Measurements from ENCODE around the gene ITIH4.

DNA sequence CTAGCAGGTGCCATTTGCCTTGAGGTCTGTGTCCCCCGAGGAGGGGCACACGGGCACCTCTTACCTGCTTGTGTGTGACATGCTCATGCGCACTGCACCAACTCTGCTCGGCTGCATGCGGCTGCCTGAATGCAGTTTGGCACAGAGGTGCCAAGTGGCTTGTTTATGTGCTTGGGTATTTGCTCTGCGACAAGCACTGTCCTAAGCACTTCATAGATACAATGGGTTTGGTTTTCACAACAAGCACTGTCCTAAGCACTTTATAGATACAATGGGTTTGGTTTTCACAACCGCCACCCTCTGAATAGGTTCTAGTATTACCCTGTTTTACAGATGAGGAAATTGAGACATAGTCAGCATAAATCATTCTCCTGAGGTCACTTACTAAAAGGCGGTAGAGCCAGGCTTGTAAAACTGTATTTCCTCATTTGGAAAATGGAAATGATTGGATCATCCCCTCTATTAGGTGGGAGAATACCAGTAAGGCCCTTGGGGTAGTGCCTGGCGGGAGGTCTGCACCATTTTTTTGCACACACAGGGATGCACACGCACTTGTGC, 487 bp downstream of the ITIH4 start:
- TF ChIP-seq, protein P1, sequence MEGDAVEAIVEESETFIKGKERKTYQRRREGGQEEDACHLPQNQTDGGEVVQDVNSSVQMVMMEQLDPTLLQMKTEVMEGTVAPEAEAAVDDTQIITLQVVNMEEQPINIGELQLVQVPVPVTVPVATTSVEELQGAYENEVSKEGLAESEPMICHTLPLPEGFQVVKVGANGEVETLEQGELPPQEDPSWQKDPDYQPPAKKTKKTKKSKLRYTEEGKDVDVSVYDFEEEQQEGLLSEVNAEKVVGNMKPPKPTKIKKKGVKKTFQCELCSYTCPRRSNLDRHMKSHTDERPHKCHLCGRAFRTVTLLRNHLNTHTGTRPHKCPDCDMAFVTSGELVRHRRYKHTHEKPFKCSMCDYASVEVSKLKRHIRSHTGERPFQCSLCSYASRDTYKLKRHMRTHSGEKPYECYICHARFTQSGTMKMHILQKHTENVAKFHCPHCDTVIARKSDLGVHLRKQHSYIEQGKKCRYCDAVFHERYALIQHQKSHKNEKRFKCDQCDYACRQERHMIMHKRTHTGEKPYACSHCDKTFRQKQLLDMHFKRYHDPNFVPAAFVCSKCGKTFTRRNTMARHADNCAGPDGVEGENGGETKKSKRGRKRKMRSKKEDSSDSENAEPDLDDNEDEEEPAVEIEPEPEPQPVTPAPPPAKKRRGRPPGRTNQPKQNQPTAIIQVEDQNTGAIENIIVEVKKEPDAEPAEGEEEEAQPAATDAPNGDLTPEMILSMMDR (conservative IDR thresholded peaks at IDR 0.05 in 1 of 2, IDR thresholded peaks at IDR 0.05 in 1 of 2; ENCODE audit: extremely low read depth in 1 of 2, insufficient read depth in 1 of 2, low read depth in 1 of 2, low read length in 2 of 2), result no peak
- TF ChIP-seq EZH2 (IDR thresholded peaks at IDR 0.05; ENCODE audit: borderline replicate concordance, low read length), result no peak
